Endodermal cell (in vitro differentiated cells): Measurements from ENCODE around the gene ATP5F1E. TPM values are rescaled to one million over a fixed set of nuclear protein-coding genes. Genes with fewer than 3 reads are reported as not detected.

Experiments used
- DNase-seq: peaks from one replicate; pipeline ENCODE4 v3.0.0-alpha.2; 2017
- H3K27ac ChIP-seq: 2 replicates; pipeline ENCODE4 v1.5.1; 2013; ENCODE audit warnings: mild to moderate bottlenecking, low read depth, low read length, moderate library complexity
- H3K27me3 ChIP-seq: 2 replicates; pipeline ENCODE4 v1.6.1; 2013; ENCODE audit warnings: mild to moderate bottlenecking, low read length, moderate library complexity; ENCODE audit not compliant: insufficient read depth, control insufficient read depth, poor library complexity, severe bottlenecking
- H3K36me3 ChIP-seq: 2 replicates; pipeline ENCODE4 v1.7.0; 2013; ENCODE audit warnings: mild to moderate bottlenecking, low read length, moderate library complexity; ENCODE audit not compliant: control insufficient read depth, insufficient read depth
- H3K4me1 ChIP-seq: one replicate; pipeline ENCODE4 v1.7.0; 2013; ENCODE audit warnings: low read length; ENCODE audit not compliant: control insufficient read depth, insufficient read depth
- H3K4me3 ChIP-seq: 2 replicates; pipeline ENCODE4 v1.5.1; 2013; ENCODE audit warnings: mild to moderate bottlenecking, low read length, moderate library complexity
- H3K9ac ChIP-seq: 2 replicates; pipeline ENCODE4 v1.6.1; 2013; ENCODE audit warnings: mild to moderate bottlenecking, low read length, moderate library complexity; ENCODE audit not compliant: poor library complexity, severe bottlenecking; ENCODE audit errors: extremely low read depth
- H3K9me3 ChIP-seq: 2 replicates; pipeline ENCODE4 v1.6.1; 2013; ENCODE audit warnings: mild to moderate bottlenecking, low read length, moderate library complexity; ENCODE audit not compliant: control insufficient read depth
- H3K27ac Mint-ChIP-seq: 2 replicates; pipeline ENCODE4 v1.8.0; 2020; ENCODE audit warnings: mixed read lengths
- H3K27me3 Mint-ChIP-seq: 2 replicates; pipeline ENCODE4 v1.8.0; 2021; ENCODE audit warnings: mild to moderate bottlenecking, mixed read lengths; ENCODE audit not compliant: insufficient read depth
- H3K36me3 Mint-ChIP-seq: 2 replicates; pipeline ENCODE4 v1.8.0; 2020; ENCODE audit warnings: low read depth, mixed read lengths
- H3K4me1 Mint-ChIP-seq: 2 replicates; pipeline ENCODE4 v1.8.0; 2020; ENCODE audit warnings: mixed read lengths
- H3K4me3 Mint-ChIP-seq: 2 replicates; pipeline ENCODE4 v1.8.0; 2020; ENCODE audit warnings: mild to moderate bottlenecking, moderate library complexity, mixed read lengths
- H3K9me3 Mint-ChIP-seq: 2 replicates; pipeline ENCODE4 v1.8.0; 2020; ENCODE audit warnings: mild to moderate bottlenecking, mixed read lengths
- WGBS, 2 experiments: methylation state at CpG; one replicate each; pipeline versions ENCODE4 v1.1.5 to v1.1.7; 2013; ENCODE audit warnings: missing lambda C conversion rate in 2 of 2, mixed read lengths in 1 of 2; ENCODE audit not compliant: insufficient coverage in 1 of 2, insufficient read length in 1 of 2; 5-methylcytosine and 5-hydroxymethylcytosine counted together
- total RNA-seq, 2 donors: library from RNA; stranded (reverse); fragmentation: NEBNext Ultra II Directional in 1 of 2; extraction: Animal tissue kit (Norgen Biotek cat#: 25700) in 1 of 2; gene quantifications; 2 replicates in 1 of 2; 3 replicates in 1 of 2; pipeline ENCODE4 v1.2.1, GENCODE V29; 2021
- TF ChIP-seq, protein P1 (sequence below): fragments of 200-600 bp; sonication (generic); conservative IDR thresholded peaks from 2 replicates; pipeline ENCODE4 v1.5.0; 2021; ENCODE audit warnings: antibody characterized with exemption, mild to moderate bottlenecking

Gene ATP5F1E
- total RNA-seq, 2 donors from 2014 or later, result 52.6 to 62.6 TPM

DNA sequence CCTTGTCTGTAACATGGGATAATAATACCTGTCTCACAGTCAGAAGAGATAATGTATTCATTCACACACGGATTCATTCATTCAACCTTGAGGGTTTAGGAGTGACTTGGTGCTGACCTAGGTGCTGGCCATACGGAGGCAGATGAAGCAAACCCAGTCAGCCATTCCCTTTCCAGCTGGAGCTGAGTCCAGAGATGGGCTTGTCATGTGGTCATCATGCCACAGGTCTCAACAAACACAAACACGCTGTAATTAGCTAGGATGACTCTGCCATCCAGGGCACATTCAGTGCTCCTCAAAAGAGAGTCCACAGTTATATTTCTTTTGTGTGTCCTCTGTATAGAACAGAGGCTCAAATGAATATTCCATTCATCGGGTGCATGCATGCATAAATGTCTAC is 29.9 kb upstream of the ATP5F1E start:
- Mint-ChIP-seq H3K27ac (no peak overlapping the region), H3K9me3 (no peaks in the 10 kb centered on the region), H3K36me3 (no peaks in the 10 kb centered on the region), H3K4me1 (no peaks in the 10 kb centered on the region), H3K4me3 (no peak overlapping the region), H3K27me3 (no peaks in the 10 kb centered on the region)
- TF ChIP-seq, protein P1, sequence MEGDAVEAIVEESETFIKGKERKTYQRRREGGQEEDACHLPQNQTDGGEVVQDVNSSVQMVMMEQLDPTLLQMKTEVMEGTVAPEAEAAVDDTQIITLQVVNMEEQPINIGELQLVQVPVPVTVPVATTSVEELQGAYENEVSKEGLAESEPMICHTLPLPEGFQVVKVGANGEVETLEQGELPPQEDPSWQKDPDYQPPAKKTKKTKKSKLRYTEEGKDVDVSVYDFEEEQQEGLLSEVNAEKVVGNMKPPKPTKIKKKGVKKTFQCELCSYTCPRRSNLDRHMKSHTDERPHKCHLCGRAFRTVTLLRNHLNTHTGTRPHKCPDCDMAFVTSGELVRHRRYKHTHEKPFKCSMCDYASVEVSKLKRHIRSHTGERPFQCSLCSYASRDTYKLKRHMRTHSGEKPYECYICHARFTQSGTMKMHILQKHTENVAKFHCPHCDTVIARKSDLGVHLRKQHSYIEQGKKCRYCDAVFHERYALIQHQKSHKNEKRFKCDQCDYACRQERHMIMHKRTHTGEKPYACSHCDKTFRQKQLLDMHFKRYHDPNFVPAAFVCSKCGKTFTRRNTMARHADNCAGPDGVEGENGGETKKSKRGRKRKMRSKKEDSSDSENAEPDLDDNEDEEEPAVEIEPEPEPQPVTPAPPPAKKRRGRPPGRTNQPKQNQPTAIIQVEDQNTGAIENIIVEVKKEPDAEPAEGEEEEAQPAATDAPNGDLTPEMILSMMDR, result no peak
- H3K27me3 ChIP-seq, result no peaks in the 10 kb centered on the region
- no peak overlapping the region for H3K4me3 ChIP-seq
- WGBS, 2 experiments, result 76 to 100% methylated on average over 2 to 4 of the region's 4 CpGs
- H3K9me3 ChIP-seq, result no peaks in the 10 kb centered on the region
- H3K4me1 ChIP-seq, result no peaks in the 10 kb centered on the region
- H3K9ac ChIP-seq, result no peak overlapping the region
- no peak for DNase-seq
- no peaks in the 10 kb centered on the region for H3K36me3 ChIP-seq
- H3K27ac ChIP-seq, result no peak overlapping the region

DNA sequence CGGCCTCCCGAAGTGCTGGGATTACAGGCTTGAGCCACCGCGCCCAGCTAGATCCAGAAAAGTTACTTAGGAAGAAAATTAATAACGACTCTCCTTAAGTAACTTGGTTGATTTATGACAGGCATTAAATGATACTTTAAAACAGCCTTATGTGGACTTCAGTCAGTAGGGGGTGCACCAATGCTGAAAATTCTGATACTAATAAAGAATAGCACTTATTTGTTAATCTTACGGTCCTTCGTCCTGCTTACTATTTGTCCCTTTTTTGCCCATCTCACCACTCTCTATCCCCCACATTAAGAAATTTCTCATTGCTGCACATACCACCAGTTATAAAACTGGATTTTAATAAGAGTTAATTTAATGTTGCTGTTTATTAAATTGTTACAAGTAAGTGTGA is 23.2 kb upstream of the ATP5F1E start:
- Mint-ChIP-seq H3K27me3 (peaks cover 11% of the 10 kb centered on the region), H3K4me1 (no peaks in the 10 kb centered on the region), H3K36me3 (no peaks in the 10 kb centered on the region), H3K4me3 (no peak overlapping the region), H3K27ac (no peak overlapping the region), H3K9me3 (no peaks in the 10 kb centered on the region)
- Histone ChIP-seq H3K4me3 (no peak overlapping the region), H3K9me3 (no peaks in the 10 kb centered on the region), H3K27ac (no peak overlapping the region), H3K4me1 (no peaks in the 10 kb centered on the region), H3K36me3 (no peaks in the 10 kb centered on the region), H3K27me3 (peaks cover 7% of the 10 kb centered on the region), H3K9ac (no peak overlapping the region)
- TF ChIP-seq, protein P1, result peak; percentile 43
- no peak for DNase-seq
- 93 to 94% methylated on average over 7 of the region's 7 CpGs for WGBS, 2 experiments

DNA sequence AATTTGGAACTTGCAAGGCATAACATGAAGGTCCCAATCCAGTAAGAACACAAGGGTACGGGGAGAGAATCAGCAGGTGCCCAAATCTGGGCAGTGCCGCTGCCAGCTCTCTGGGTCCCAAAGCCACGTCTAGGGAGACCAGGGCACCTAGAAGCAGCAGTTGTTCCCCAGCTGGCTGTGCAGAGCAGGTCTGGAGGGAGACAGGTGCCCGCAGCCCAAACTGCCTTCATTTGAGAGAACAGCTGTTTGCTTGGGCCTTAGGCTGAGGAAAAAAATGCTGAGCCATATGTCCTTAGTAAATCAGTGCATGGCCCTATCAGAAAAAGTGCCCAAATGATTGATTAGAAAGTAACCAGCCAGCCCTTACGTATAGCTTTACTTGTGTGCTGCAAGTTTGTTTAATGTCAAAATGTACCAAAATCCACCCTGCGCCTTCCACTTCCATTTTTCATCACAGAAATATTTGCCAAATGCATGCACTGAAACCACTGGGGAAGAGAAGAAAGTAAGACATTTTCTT is 19.6 kb upstream of the ATP5F1E start:
- Mint-ChIP-seq H3K4me1 (no peaks in the 10 kb centered on the region), H3K27ac (no peak overlapping the region), H3K27me3 (peaks cover 29% of the 10 kb centered on the region), H3K4me3 (no peak overlapping the region), H3K9me3 (no peaks in the 10 kb centered on the region), H3K36me3 (no peaks in the 10 kb centered on the region)
- no peak for DNase-seq
- TF ChIP-seq, protein P1, result no peak
- WGBS, 2 experiments, result 75 to 88% methylated on average over 4 to 6 of the region's 6 CpGs
- Histone ChIP-seq H3K4me3 (no peak overlapping the region), H3K27me3 (peaks cover 7% of the 10 kb centered on the region), H3K9ac (no peak overlapping the region), H3K4me1 (no peaks in the 10 kb centered on the region), H3K27ac (no peak overlapping the region), H3K36me3 (no peaks in the 10 kb centered on the region), H3K9me3 (no peaks in the 10 kb centered on the region)
